M059J (cell line): ENCODE measurements around the gene GALNT9. TPM values are rescaled to one million over a fixed set of nuclear protein-coding genes. Genes with fewer than 3 reads are reported as not detected.

Experiments used
- DNase-seq: peaks from one replicate; pipeline ENCODE4 v3.0.0-alpha.2; 2012; ENCODE audit warnings: low read depth
- total RNA-seq: library from RNA; depleted of rRNA; stranded (reverse); fragments of >200 nt; shearing (Covaris generic); gene quantifications from 2 replicates; pipeline ENCODE4 v1.2.3, GENCODE V29; 2014

GALNT9 gene
- total RNA-seq, 1 experiment from 2014 or later: not detected

- DNase-seq: no peak
These were observed 35.0 kb downstream of the GALNT9 start for GRCh38 chr12:132294121-132295034.

GRCh38 chr12:132292328-132293319, 36.8 kb downstream of the GALNT9 start:
- DNase-seq: no peak

- DNase-seq: no peak
These were observed 37.8 kb downstream of the GALNT9 start for GRCh38 chr12:132291402-132292175.

DNA sequence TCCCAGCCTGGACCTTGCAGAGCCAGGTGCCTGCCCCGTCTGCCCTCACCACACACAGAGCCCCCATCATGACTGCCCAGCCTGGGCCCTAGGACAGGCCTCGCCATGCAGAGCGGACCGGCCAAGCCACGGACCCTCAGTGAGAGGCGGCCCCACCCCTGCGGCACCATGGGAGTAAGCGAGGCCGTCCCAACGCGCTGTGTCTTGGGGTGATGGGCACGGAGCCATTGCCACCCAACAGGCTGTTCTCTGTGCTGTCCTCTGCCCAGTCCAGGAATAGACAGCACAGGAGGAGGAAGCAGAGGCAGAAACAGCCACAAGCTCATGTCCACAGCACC, 39.2 kb downstream of the GALNT9 start:
- no peak for DNase-seq

- no peak for DNase-seq
These were observed 39.8 kb downstream of the GALNT9 start for GRCh38 chr12:132289356-132290202.

DNA sequence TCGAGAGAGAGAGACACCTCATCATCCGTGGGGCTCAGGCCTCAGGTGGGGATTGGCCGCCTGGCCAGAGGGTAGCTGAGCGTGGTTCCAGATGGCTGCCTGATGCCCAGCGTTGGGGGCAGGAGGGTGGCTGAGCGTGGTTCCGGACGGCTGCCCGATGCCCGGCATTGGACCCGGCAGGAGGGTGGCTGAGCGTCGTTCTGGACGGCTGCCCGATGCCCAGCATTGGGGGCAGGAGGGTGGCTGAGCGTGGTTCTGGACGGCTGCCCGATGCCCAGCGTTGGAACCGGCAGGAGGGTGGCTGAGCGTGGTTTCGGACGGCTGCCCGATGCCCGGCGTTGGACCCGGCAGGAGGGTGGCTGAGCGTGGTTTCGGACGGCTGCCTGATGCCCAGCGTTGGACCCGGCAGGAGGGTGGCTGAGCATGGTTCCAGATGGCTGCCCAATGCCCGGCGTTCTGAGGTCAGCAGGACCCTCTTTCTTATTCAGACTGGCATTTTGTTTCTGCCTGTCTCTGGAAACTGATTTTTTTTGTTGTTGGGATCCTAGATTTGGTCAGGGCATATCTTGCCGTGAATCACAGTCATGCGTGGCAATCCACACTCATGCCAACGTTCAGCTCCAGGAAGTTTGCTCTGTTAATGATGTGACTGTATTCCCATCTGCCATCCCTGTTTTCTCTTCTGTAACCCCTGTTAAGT, 40.7 kb downstream of the GALNT9 start:
- DNase-seq: no peak

GRCh38 chr12:132287391-132288238, 41.8 kb downstream of the GALNT9 start:
- DNase-seq: no peak

GRCh38 chr12:132286912-132287311, 42.5 kb downstream of the GALNT9 start:
- peak; percentile 63 for DNase-seq

GRCh38 chr12:132285991-132286681, 43.3 kb downstream of the GALNT9 start:
- peak; percentile 35 for DNase-seq

DNA sequence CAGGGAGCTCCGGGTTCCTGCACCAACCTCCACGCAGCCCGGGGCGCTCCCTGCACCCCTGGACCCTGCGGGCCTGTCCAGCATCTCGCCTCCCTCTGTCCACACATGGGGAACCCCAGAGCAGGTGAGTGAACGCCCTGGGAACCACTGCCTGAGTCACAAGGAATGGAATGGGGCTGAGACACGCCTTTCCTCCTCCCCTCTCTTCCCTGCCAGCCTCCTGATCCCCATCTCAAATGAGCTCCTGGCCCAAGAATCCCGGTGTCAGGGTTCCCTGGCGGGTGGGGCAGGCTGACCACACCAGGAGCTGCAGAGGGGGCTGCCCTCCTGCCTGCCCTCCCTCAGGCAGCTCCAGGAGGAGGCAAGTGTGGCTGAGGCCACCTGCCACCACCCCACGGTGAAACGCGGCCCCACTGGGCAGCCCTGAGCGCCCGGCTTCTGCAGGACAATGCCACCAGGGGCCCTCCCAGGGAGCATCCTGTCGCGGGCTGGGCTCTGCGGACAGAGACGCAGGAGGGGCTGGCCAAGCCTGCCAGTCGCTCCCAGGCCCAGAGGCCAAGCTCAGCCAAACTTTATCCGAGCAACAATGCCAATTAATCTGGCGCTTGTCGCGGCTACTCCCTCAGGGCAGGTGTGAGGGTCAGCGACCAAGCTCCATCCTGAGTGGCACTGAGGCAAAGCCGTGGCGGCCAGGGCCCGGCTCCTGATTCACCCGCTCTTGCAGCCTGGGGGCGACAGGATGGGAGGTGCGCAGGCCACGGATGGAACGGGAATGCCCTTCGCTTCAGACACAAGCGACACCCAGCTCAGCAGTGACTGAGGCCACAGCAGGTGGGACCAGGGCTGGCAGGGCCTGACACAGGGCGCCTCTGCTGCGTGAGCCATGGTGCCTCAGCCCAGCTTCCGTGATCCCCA, 44.3 kb downstream of the GALNT9 start:
- peak; percentile 32 for DNase-seq

GRCh38 chr12:132284071-132284826, 45.1 kb downstream of the GALNT9 start:
- no peak for DNase-seq

DNA sequence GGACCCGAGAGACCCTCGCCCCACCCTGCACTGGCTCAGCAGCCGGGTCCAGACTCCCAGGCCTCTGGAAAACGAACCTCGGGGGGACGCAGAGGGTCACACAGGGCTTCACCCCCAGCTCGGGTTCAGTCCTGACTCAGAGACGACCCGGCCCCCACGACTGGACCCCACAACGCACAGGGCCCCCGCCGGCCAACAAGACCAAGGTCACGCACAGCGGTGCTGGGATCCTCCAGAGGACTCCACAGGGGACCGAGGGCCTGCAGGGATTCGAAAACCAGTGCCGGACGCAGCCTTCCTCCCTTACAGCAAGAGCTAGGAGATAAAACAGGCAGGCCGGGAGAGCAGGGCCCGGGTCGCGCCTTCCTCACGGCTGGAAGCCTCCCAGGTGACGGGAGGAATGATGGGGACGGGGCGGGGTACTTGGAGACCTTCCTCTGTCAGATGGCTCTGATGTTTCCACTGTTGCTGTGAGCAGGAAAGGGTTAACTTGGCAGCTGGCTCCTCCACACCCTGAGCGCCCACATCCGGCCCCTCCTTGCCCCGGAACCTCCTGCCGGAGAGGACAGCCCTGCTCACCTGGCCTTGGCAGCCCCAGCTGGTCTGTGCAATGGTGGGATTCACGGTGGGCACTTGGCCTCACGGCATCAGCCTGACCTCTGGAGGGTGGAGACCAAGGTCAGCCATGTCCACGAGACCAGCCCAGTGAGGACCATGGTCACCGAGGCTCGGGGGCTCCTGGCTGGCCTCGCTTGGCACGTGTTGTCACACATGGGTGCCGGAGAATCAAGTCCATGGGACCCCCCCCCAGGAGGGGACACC, 46.2 kb downstream of the GALNT9 start:
- DNase-seq: no peak

GRCh38 chr12:132282031-132282949, 47.1 kb downstream of the GALNT9 start:
- DNase-seq: no peak

DNA sequence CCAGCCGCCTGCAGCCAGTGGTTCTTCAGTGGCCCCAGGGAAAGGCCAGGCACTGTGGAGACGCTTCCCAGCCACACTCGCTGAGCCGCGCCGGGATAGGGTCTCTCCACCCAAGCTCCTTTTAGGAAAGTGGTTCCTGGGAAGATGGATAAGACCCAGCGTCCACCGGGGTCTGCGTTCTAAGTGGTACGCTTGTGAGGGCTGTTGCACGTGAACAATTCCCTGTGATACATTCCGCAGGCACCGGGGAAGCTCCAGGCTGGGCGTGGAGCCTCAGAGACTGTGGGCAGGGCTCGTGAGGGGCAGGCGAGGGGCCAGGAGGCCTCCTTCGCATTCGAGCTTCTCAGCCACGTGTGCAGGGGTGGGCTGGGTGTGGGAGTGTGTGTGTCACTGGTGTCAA, 48.4 kb downstream of the GALNT9 start:
- DNase-seq: no peak

DNA sequence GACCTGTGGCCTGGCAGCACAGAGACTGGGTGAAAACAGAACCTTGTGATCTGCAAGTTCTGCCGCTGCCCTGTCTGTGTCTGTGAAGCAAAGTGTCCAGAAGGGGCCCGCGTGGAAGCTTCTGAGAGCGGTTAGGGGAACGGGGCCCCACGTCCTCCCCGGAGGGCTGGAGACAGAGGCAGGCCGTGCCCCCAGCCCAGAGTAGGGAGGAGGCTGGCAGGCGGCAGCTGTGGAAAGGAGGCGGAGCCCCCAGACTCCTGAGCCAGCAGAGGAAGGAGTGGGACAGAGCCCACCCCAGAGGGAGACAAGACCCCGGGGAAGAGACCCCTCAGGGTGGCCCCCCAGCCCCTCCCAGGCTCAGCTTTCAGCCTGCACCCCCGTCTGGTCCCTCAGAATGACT, 49.0 kb downstream of the GALNT9 start:
- no peak for DNase-seq
